ENCODE results near the gene SELENOM.
"Not testable (repeated sequence)": the region's sequence is repeated elsewhere in the genome, so short reads cannot be mapped to it uniquely, and the experiment has no call there.

The SELENOM gene

GRCh38 chr22:31130873-31131272, 23.5 kb upstream of the SELENOM start:
- no peak for DNase-seq

- no peak for DNase-seq
Measured at GRCh38 chr22:31128156-31128555, 20.8 kb upstream of the SELENOM start.

DNA sequence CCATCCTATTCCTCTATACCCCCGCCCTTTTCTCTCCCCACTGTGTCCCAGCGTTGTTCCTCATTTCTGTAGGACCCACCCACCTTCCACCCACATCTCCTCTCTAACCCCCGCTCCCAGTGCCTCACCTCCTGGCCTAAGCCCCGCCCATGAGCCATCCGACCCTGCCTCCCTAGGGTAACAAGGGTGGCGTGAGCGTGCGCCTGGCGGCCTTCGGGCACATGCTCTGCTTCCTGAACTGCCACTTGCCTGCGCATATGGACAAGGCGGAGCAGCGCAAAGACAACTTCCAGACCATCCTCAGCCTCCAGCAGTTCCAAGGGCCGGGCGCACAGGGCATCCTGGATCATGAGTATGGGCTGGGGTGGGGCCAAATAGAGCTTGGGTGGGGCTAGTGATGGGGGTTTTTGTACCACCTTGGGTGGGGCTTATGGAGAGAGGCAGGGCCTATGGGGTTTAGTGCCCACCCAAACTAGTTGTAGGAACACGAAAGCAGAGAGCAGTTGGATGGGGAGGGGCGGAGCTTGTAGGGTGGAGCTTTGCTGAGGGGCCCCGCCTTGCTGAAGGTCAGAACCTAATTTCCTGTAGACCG, 19.9 kb upstream of the SELENOM start:
- no peak for DNase-seq

GRCh38 chr22:31126869-31127175, 19.5 kb upstream of the SELENOM start:
- DNase-seq: no peak

DNA sequence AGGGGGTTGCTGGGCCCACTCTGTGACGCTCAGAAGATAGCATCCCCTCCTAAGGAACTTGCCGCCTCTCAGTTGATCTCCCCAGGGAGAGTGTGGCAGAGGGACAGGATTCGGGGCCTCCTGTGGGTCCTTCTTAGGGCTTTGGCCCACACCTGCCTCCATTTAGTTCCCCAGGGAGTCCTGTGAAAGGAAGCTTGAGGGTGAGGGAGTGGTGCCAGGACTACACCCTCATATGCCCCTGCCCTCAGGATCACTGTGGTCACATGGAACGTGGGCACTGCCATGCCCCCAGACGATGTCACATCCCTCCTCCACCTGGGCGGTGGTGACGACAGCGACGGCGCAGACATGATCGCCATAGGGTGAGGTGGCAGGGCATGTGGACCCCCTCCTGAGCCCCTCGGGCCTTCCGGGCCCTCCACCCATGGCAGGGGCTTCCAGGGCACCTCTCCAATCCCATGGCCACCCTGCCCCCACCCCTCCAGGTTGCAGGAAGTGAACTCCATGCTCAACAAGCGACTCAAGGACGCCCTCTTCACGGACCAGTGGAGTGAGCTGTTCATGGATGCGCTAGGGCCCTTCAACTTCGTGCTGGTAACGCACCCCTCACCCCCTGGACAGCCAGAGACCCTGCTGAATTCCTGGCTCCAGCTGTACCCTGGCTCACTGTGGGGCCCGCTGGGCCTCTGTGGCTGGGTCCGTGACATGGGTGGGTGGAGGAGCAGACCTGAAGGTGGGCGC, 18.9 kb upstream of the SELENOM start:
- no peak for DNase-seq

DNA sequence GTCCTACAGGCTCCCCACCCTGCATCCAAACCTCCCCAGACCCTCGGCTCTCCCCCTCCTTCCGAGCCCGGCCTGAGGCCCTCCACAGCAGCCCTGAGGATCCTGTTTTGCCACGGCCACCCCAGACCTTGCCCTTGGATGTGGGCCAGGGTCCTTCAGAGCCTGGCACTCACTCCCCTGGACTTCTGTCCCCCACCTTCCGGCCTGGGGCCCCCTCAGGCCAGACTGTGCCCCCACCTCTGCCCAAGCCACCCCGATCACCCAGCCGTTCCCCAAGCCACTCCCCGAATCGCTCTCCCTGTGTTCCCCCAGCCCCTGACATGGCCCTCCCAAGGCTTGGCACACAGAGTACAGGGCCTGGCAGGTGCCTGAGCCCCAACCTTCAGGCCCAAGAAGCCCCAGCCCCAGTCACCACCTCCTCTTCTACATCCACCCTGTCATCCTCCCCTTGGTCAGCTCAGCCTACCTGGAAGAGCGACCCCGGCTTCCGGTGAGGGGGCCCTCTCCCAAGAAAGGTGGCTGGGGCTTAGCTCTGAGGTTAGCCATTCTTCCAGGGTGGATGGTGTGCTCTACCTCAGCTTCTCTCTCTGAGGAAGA, 18.3 kb upstream of the SELENOM start:
- no peak for DNase-seq

GRCh38 chr22:31124811-31125465, 17.6 kb upstream of the SELENOM start:
- DNase-seq: no peak

DNA sequence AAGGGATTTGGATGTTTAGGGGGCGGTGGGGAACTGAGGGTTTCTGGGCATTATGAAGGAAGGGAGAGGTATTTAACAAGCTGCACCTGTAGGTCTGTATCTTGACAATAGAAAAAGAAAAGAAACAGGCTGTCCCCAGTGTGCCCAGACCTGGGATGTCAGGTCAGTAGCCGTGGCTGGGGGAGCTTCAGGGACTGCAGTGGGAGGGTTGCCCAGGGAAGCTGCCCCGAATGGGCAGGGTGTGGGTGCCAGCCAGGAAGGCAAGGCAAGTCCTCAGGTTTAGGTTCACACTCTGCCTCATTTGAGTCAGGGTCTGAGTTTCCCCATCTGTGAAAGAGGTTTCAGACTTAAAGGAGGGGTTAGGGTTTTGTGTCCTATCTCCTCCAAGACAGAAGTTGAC, 16.9 kb upstream of the SELENOM start:
- no peak for DNase-seq

DNA sequence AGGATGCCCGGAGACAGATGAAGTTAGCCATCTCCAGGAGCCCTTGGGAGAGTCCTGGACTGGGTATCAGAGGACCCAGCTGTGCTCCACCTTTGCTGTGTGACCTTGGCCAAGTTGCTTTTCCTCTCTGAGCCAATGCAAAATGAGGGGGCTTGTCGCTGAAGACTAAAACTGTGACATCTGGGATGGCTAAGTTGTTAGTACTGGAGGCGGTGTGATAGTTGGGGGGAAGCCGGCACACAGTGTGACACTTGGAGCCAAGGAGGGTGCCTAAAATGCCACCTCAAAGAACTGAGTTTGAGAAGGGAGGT, 15.9 kb upstream of the SELENOM start:
- no peak for DNase-seq

GRCh38 chr22:31122532-31123291, 15.3 kb upstream of the SELENOM start, which contains the start of gene INPP5J:
TSS of gene INPP5J (plus strand) at chr22:31122966. CDS start at chr22:31123015, 49 bp downstream.
- no peak for DNase-seq

DNA sequence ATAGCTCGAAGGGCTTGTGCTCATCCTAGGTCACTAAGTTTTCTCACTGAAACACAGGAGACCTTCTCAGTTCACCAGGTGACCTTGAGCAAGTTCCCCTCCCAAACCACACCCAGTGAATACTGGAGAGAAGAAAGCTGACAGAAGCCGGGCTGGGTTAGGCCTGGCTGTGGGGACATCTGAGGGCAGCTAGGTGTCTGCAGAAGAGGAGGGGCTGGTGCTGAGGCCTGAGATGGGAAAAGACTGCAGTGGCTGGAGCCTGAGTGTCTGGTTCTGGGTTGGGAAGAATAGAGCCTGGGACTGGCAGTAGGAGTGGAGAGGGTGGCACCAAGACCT, 14.8 kb upstream of the SELENOM start:
- no peak for DNase-seq

GRCh38 chr22:31121403-31121802, 14.0 kb upstream of the SELENOM start:
- DNase-seq: no peak

DNA sequence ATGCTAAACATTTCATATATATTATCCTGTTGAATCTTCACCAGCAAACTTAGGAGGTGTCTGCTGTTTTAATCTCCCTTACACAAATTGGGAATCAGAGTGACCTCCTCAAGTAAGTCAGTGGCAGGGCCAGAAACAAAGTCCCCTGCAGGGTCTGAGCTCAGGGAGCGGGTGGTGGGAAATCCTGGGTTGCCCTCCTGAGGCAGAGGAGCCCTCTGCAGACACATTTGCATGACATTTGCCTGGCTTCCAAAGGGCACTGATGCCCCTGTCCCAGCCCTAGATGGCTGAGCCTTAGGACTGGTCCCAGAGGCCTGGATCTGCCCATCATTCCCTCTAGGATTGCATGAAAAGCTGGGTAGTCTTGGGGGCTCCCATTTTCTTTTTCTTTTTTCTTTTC, 13.3 kb upstream of the SELENOM start:
- no peak for DNase-seq

DNA sequence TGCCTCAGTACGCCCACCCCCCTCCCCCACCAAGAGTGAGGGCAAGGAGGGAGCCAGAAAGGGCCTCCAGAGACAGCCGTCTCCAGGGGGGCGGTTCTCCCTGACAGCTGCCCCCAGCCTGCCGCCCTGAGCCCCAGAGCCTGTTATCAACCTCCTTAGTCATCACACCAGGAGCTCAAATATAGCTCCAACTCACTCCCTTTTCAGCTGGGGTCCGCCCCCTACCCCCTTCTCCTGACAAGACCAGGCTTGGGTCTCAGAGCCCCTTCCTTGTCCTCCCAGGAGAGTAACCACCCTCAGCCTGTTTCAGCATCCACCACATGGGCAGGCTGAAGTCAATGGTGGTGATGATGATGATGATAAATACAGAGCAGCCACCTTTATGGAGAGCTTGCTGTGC, 12.9 kb upstream of the SELENOM start:
- DNase-seq: no peak

DNA sequence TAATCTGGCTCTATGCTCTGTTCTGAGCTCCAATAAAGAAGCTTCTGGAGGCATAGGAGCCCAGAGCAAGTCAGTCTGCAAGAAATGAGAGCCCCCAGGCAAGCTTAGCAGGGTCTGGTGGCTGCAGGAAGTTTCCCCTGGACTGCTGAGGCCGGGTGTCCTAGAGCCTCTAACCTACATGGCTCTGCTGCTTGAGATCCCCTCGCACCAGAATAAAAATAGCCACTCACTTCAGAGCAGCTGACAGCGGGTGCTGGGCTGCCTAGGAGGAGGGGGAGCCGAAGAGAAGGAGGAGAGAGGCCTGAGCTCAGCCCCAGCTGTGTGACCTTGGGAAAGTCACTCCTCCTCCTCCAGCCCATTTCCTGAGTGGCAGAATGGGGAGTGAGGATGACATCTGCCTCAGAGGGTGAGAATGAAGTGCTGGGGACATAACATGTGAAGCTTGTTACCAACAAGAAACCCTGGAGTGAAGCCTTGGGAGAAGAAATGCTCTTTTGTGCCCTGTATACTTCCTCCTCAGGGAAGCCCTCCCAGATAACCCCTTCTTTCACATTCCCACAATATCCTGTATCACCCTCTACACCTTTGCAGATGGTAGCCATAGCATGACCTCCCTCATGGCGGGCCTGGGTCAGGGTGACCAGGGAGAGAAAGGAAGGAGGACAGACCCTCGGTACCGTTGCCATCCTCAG, 11.8 kb upstream of the SELENOM start:
- DNase-seq: no peak

DNA sequence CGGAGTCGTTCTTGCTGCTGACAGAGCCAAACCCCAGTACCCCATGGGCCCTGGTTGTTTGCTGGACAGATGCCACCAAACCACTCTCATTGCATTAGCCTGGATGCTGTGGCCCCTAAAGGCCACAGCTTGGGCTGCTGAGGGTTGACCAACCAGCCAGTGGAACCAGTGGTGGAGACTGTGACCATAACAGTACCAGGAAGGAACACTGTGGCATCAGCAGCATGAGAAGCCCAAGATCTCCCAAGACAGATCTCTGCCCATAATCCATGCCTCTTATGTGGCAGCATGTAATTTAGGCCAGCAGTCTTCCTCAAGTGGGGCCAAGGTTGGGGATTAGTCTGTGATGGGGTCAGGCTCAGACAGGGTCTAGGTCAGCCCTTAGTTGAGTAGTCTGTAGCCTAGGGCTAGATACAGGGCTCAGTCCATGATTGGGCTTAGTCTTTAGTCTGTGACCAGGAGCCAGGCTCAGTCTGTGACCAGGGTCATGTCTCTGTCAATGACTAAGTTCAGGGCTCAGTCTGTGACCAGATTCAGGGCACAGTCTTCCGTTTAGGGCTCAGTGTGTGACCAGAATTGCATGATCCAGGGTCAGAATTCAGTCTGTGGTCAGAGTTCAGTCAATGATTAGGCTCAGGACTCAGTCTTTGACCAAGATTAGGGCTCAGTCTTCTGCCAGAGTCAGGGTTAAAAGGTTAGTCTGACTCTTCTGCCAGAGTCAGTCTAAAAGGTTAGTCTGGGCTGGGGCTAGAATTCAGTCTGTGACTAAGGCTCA, 10.9 kb upstream of the SELENOM start:
- no peak for DNase-seq

DNA sequence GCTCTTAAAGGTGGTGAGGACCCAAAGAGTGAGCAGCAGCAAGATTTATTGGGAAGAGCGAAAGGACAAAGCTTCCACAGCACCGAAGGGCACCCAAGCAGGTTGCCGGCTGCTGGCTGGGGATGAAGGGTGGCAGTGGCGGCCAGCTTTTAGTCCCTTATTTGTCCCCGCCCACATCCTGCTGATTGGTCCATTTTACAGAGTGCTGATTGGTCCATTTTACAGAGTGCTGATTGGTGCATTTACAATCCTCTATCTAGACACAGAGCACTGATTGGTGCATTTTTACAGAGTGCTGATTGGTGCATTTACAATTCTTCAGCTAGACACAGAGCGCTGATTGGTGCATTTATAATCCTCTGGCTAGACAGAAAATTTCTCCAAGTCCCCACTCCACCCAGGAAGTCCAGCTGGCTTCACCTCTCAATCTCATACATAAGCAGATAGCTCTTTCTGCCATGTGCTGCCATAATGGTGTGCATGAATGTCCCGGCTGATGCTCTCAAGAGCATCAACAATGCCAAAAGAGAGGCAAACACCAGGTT, 5.3 kb upstream of the SELENOM start:
- DNase-seq: not testable (repeated sequence)

DNA sequence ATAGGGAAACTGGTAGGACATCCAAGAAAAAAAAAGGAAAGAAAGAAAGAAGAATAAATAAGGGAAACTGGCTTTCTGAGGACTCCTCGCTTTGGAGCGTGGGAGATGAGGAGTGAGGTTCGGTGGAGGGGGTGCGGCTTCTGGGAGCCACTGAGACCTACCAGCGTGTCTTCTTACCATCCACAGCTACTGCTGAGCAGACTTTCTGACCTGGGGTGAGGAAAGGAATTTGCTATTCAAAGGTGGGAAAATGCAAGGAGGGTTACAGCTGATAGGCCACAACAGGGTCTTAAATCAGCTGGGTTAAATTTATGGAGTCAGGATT, 488 bp upstream of the SELENOM start:
- no peak for DNase-seq

DNA sequence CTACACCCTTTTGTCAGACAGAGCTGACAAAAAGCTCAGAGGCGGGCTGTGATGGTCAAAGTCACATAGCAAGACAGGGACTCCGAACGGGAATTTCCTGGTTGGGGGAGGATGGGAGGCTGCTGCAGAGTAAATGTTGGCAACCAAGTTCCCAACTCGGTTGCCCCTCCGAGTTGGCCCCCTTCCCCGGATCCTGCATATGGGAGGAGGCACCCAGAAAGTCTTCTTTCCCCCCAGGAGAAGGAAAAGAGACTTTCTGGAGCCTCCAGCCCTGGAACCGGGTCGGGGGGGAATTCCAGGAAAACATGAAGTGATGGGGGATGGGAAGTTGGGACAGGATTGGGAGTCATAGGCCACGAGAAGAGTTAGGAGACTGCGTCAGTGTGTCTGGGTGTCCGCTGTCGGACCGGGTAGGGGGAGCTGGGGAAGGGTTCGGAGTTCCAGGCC, 614 bp downstream of the SELENOM start:
- DNase-seq: no peak

- no peak for DNase-seq
Measured at GRCh38 chr22:31106001-31106571, 1.3 kb downstream of the SELENOM start.

DNA sequence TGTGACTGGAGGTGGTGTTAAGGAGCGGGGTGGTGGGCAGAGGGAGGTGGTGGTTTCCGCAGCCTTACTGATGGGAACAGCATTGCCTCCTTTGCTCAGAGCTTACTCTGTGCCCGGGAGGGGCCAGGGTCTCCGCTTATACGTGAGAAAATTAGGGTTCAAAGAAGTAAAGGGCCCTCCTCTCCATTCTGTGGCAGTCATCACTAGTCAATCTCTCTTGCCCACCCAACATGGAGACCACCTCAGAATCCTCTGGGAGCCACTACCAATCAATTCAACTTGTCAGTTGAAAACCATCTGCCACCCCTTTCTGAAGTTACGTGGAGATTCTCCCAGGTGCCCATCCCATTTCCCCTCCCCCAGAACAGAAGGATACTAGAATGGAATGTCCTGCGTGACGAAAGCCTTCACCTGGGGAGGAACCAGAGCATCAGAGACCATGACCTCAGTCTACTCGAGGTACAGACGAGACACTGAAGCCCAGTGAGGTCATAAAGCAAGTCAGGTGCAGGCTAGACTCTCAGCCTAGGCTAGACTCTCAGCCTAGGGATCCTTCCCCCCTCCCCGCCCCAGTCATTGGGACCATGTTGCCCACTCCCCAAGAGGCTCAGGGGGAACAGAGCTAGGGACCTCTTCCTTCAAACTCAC, 2.0 kb downstream of the SELENOM start:
- DNase-seq: no peak
